T-cell (primary cell): ENCODE results near the gene KLHDC8A. TPM values are rescaled to one million over a fixed set of nuclear protein-coding genes. Genes with fewer than 3 reads are reported as not detected.
"Not testable (repeated sequence)": the region's sequence is repeated elsewhere in the genome, so short reads cannot be mapped to it uniquely, and the experiment has no call there.

Experiments
- ATAC-seq, 4 experiments: fragments of 200-7000 bp in 3 of 4; fragments of 150-1000 bp in 1 of 4; cut with Tn5 transposase; replicated peaks in 1 of 4; 1 replicate in 3 of 4; 2 replicates in 1 of 4; pipeline ENCODE4 v1.10.0; 2021; ENCODE audit warnings: moderate library complexity in 3 of 4, mild to moderate bottlenecking in 2 of 4, moderate number of reproducible peaks in 1 of 4
- CTCF ChIA-PET, 2 donors: fragments of 300-600 bp; sonication (Branson Sonifier 250); formaldehyde crosslinking; loops; one replicate each; lab custom pipeline; 2022; ENCODE audit warnings: antibody characterized with exemption in 2 of 2; lab: Charles Lee
- POLR2A ChIA-PET, 2 donors: fragments of 300-600 bp; sonication (Branson Sonifier 250); formaldehyde crosslinking; loops; one replicate each; lab custom pipeline; 2022; ENCODE audit warnings: antibody characterized with exemption in 2 of 2; lab: Charles Lee
- DNase-seq, 35 experiments: peaks; one replicate each; pipeline versions ENCODE4 v3.0.0 to v3.0.0-alpha.2; 2013 to 2023
- H3K27ac ChIP-seq: one replicate; pipeline ENCODE4 v1.5.1; 2013; ENCODE audit warnings: low read length
- H3K27me3 ChIP-seq, 2 experiments: replicated peaks in 1 of 2; 1 replicate in 1 of 2; 2 replicates in 1 of 2; pipeline versions ENCODE4 v1.6.1 to v1.7.0; 2013; ENCODE audit warnings: low read length in 1 of 2, mixed read lengths in 1 of 2; ENCODE audit not compliant: control insufficient read depth in 2 of 2, insufficient read depth in 2 of 2; ENCODE audit errors: extremely low read depth in 1 of 2
- H3K36me3 ChIP-seq, 2 donors: 1 replicate in 1 of 2; 2 replicates in 1 of 2; pipeline versions ENCODE4 v1.6.1 to v1.7.0; 2013; ENCODE audit warnings: low read length in 1 of 2; ENCODE audit not compliant: control insufficient read depth in 2 of 2, insufficient read depth in 1 of 2; ENCODE audit errors: extremely low read depth in 1 of 2
- H3K4me1 ChIP-seq, 2 experiments: 1 replicate in 1 of 2; 2 replicates in 1 of 2; pipeline versions ENCODE4 v1.6.1 to v1.7.0; 2013; ENCODE audit warnings: low read length in 2 of 2, mixed read lengths in 1 of 2; ENCODE audit not compliant: insufficient read depth in 2 of 2, control insufficient read depth in 1 of 2; ENCODE audit errors: extremely low read depth in 1 of 2
- H3K4me3 ChIP-seq, 2 donors: 1 replicate in 1 of 2; 2 replicates in 1 of 2; pipeline versions ENCODE4 v1.5.1 to v1.7.0; 2013; ENCODE audit warnings: mild to moderate bottlenecking in 2 of 2, low read length in 1 of 2, moderate library complexity in 1 of 2; ENCODE audit not compliant: control insufficient read depth in 1 of 2; ENCODE audit errors: extremely low read depth in 1 of 2
- H3K9me3 ChIP-seq: 2 replicates; pipeline ENCODE4 v1.7.0; 2013
- H3K27ac Mint-ChIP-seq, 2 donors: one replicate each; pipeline ENCODE4 v1.8.0; 2020 to 2021; ENCODE audit warnings: mild to moderate bottlenecking in 2 of 2, mixed read lengths in 2 of 2
- H3K27me3 Mint-ChIP-seq, 2 donors: one replicate each; pipeline ENCODE4 v1.8.0; 2021 to 2022; ENCODE audit warnings: mixed read lengths in 2 of 2
- H3K36me3 Mint-ChIP-seq: one replicate; pipeline ENCODE4 v1.8.0; 2021; ENCODE audit warnings: mixed read lengths
- H3K4me1 Mint-ChIP-seq, 3 donors: one replicate each; pipeline ENCODE4 v1.8.0; 2020 to 2022; ENCODE audit warnings: mixed read lengths in 3 of 3, mild to moderate bottlenecking in 1 of 3
- H3K4me3 Mint-ChIP-seq, 3 donors: one replicate each; pipeline ENCODE4 v1.8.0; 2020 to 2022; ENCODE audit warnings: mild to moderate bottlenecking in 3 of 3, mixed read lengths in 3 of 3, moderate library complexity in 3 of 3
- H3K9me3 Mint-ChIP-seq, 3 donors: one replicate each; pipeline ENCODE4 v1.8.0; 2020 to 2022; ENCODE audit warnings: mixed read lengths in 3 of 3
- WGBS: methylation state at CpG from one replicate; pipeline ENCODE4 v1.1.5; 2013; ENCODE audit warnings: missing lambda C conversion rate; ENCODE audit not compliant: insufficient coverage; 5-methylcytosine and 5-hydroxymethylcytosine counted together
- total RNA-seq, 35 experiments: library from RNA in 6 of 35; stranded (reverse) in 6 of 35; fragments of 120-200 nt in 1 of 35; gene quantifications; one replicate each; pipeline versions ENCODE4 v1.2.1 to v1.2.4 and lab custom pipeline; 2013 to 2026

Gene KLHDC8A
- total RNA-seq, 5 donors from 2014 or later (not counting 1 experiment from before 2014, with no cell fraction given), result 0.30 TPM; not detected in 4

DNA sequence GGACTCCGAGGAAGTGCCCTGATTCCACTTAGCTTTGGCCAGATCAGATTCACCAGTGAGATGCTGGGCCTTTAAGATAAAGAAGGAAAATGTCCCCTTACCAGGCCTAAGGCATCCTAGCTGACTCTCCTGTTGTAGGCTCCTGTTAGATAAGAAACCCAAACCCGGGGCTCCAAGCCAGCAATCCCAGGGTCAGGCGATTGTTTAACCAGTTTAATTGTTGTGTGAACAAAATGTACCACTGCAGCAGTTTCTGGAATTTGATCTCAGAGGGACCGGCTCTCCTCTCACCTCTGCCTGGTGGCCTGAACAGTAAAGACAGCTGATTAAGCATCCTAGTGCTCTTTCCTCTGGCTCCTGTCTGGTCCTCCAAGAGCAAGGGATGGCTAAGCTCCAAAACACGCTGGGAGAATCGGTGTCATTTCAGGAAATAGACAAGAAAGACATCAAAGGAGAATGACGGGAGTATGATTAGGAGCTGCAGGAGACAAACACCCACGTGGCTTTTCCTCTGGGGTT, 9.3 kb upstream of the KLHDC8A start:
- WGBS, result 0% methylated on average over 1 of the region's 8 CpGs
- H3K36me3 ChIP-seq, result no peaks in the 10 kb centered on the region
- peaks cover 3 to 14% of the 10 kb centered on the region in 2 donors for H3K27me3 Mint-ChIP-seq
- peaks cover 0 to 17% of the 10 kb centered on the region in 2 experiments for H3K27me3 ChIP-seq
- no peak overlapping the region for H3K27ac Mint-ChIP-seq
- ATAC-seq (no peak), DNase-seq (no peak)
- CTCF ChIA-PET, result interaction anchor here in 1 of 2 donors (1.4 kb wide), 1 partner anchor 122 kb away, joined by 3 read pairs; no protein-coding TSS in a partner anchor
- H3K4me3 Mint-ChIP-seq, result no peak overlapping the region
- no peaks in the 10 kb centered on the region for H3K36me3 Mint-ChIP-seq
- no peak overlapping the region for H3K4me3 ChIP-seq
- POLR2A ChIA-PET, result no interaction called here
- no peaks in the 10 kb centered on the region for H3K9me3 Mint-ChIP-seq
- H3K4me1 ChIP-seq, result no peaks in the 10 kb centered on the region
- no peaks in the 10 kb centered on the region for H3K4me1 Mint-ChIP-seq
- no peak overlapping the region for H3K27ac ChIP-seq
- no peaks in the 10 kb centered on the region for H3K9me3 ChIP-seq

- H3K36me3 ChIP-seq, H3K9me3 Mint-ChIP-seq, H3K36me3 Mint-ChIP-seq, H3K4me3 ChIP-seq, H3K27me3 Mint-ChIP-seq, H3K9me3 ChIP-seq, ATAC-seq, H3K4me3 Mint-ChIP-seq, H3K27ac ChIP-seq, H3K4me1 Mint-ChIP-seq, DNase-seq, H3K27ac Mint-ChIP-seq, H3K4me1 ChIP-seq, CTCF ChIA-PET: not testable (repeated sequence)
- POLR2A ChIA-PET, result interaction anchor here in 1 of 2 donors (0.6 kb wide), 1 partner anchor 112 kb away, joined by 8 read pairs; no protein-coding TSS in a partner anchor
- H3K27me3 ChIP-seq, result peaks cover 3 to 19% of the 10 kb centered on the region in 2 experiments
- 100% methylated on average over 1 of the region's 8 CpGs for WGBS
Observed at GRCh38 chr1:205365086-205365485, 8.4 kb upstream of the KLHDC8A start.

- ATAC-seq (no peak), DNase-seq (no peak)
- Mint-ChIP-seq H3K27ac (no peak overlapping the region), H3K36me3 (no peaks in the 10 kb centered on the region), H3K4me1 (no peaks in the 10 kb centered on the region), H3K27me3 (peaks cover 12 to 27% of the 10 kb centered on the region in 2 donors), H3K4me3 (no peak overlapping the region), H3K9me3 (no peaks in the 10 kb centered on the region)
- ChIA-PET CTCF (no interaction called here), POLR2A (interaction anchor here in 1 of 2 donors (0.5 kb wide), 1 partner anchor 60 kb away, joined by 10 read pairs; no protein-coding TSS in a partner anchor)
- Histone ChIP-seq H3K4me1 (no peaks in the 10 kb centered on the region), H3K4me3 (no peak overlapping the region), H3K27me3 (peaks cover 3 to 23% of the 10 kb centered on the region in 2 experiments), H3K27ac (no peak overlapping the region), H3K36me3 (no peaks in the 10 kb centered on the region), H3K9me3 (no peaks in the 10 kb centered on the region)
- 97% methylated on average over 2 of the region's 4 CpGs for WGBS
Observed at GRCh38 chr1:205360891-205361290, 4.2 kb upstream of the KLHDC8A start.

DNA sequence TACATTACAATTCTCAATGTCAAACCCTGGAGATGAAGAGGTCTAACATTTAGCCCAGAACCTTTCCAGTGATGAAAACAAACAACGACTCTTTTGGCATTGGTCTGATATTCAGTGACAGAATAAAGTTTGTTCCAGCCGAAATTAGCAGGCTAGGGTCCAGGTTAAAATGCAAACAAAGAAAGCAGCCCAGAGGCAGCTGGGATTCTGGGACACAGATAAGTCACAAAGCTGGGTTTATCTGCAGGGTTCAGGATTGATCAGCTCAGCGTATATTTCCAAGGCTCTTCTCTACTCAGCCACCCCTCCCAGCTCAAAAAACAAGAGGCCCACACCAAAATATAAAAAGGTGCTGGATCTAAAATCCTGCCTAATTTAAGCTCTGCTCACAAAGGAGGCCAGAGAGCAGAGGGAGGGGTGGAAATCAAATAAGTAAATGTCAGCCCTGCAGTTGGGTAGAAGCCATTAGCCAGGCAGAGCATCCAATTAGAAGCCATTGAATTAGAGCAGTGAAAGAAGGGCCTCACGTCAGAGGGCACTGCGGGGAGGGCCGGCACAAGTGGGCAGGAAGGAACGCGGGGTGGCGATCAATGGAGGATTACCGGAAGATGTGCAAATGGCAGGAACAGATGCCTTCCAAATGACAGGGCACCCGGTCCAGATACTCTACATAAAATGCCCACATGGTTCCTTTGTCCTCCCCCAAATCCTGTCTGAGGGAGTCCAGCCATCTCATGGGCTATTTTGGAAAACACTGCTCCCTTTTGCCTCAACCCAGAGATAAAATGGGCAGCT, 3.2 kb upstream of the KLHDC8A start:
- DNase-seq (no peak), ATAC-seq (no peak)
- H3K27ac Mint-ChIP-seq, result no peak overlapping the region

GRCh38 chr1:205358579-205358978, 1.9 kb upstream of the KLHDC8A start:
- Histone ChIP-seq H3K4me3 (no peak overlapping the region), H3K27ac (no peak overlapping the region), H3K9me3 (no peaks in the 10 kb centered on the region), H3K27me3 (peaks cover 3 to 22% of the 10 kb centered on the region in 2 experiments), H3K4me1 (no peaks in the 10 kb centered on the region), H3K36me3 (no peaks in the 10 kb centered on the region)
- Mint-ChIP-seq H3K9me3 (no peaks in the 10 kb centered on the region), H3K4me1 (peaks cover 0 to 2% (median 0%) of the 10 kb centered on the region in 3 donors), H3K27ac (no peak overlapping the region), H3K4me3 (no peak overlapping the region), H3K27me3 (peaks cover 8 to 28% of the 10 kb centered on the region in 2 donors), H3K36me3 (no peaks in the 10 kb centered on the region)
- ATAC-seq, result no peak
- CTCF ChIA-PET, result no interaction called here
- POLR2A ChIA-PET, result no interaction called here
- no peak for DNase-seq

More for the DNA sequence above, 3.2 kb upstream of the KLHDC8A start:
- H3K36me3 ChIP-seq, result no peaks in the 10 kb centered on the region
- H3K9me3 ChIP-seq, result no peaks in the 10 kb centered on the region
- H3K9me3 Mint-ChIP-seq, result no peaks in the 10 kb centered on the region
- H3K4me1 ChIP-seq, result no peaks in the 10 kb centered on the region
- peaks cover 8 to 27% of the 10 kb centered on the region in 2 donors for H3K27me3 Mint-ChIP-seq
- POLR2A ChIA-PET, result interaction anchor here in 1 of 2 donors (0.5 to 0.7 kb wide), 2 partner anchors 8 to 59 kb away, joined by 3 to 10 read pairs; no protein-coding TSS in a partner anchor
- WGBS, result 87% methylated on average over 7 of the region's 11 CpGs
- no peaks in the 10 kb centered on the region for H3K4me1 Mint-ChIP-seq
- no peaks in the 10 kb centered on the region for H3K36me3 Mint-ChIP-seq
- H3K4me3 Mint-ChIP-seq, result no peak overlapping the region
- H3K27ac ChIP-seq, result no peak overlapping the region
- H3K4me3 ChIP-seq, result no peak overlapping the region
- H3K27me3 ChIP-seq, result peaks cover 3 to 21% of the 10 kb centered on the region in 2 experiments
- CTCF ChIA-PET, result no interaction called here

- no peaks in the 10 kb centered on the region for H3K36me3 Mint-ChIP-seq
- peaks cover 0 to 2% (median 0%) of the 10 kb centered on the region in 3 donors for H3K4me1 Mint-ChIP-seq
- peaks cover 3 to 22% of the 10 kb centered on the region in 2 experiments for H3K27me3 ChIP-seq
- H3K36me3 ChIP-seq, result no peaks in the 10 kb centered on the region
- ChIA-PET POLR2A (interaction anchor here in 1 of 2 donors (0.6 kb wide), 1 partner anchor 69 kb away, joined by 3 read pairs; no protein-coding TSS in a partner anchor), CTCF (interaction anchor here (0.7 kb wide), 2 partner anchors 128 to 181 kb away, joined by 4 read pairs; no protein-coding TSS in a partner anchor)
- DNase-seq (no peak), ATAC-seq (no peak)
- H3K27ac ChIP-seq, result no peak overlapping the region
- no peak overlapping the region for H3K4me3 ChIP-seq
- no peaks in the 10 kb centered on the region for H3K9me3 Mint-ChIP-seq
- H3K4me1 ChIP-seq, result no peaks in the 10 kb centered on the region
- peaks cover 8 to 28% of the 10 kb centered on the region in 2 donors for H3K27me3 Mint-ChIP-seq
- H3K4me3 Mint-ChIP-seq, result no peak overlapping the region
- H3K9me3 ChIP-seq, result no peaks in the 10 kb centered on the region
- 67% methylated on average over 1 of the region's 3 CpGs for WGBS
- H3K27ac Mint-ChIP-seq, result no peak overlapping the region
Observed at GRCh38 chr1:205357567-205357966, 845 bp upstream of the KLHDC8A start.
